Activated CD4-positive, alpha-beta T cell treated with anti-CD3 and anti-CD28 coated beads, Interleukin-2, amount 10 ng/mL, durations not matched to agents 7 days and 5 days (primary cell): ENCODE measurements around the gene PLA2G2E. TPM values are rescaled to one million over a fixed set of nuclear protein-coding genes. Genes with fewer than 3 reads are reported as not detected.

Experiments used
- CTCF ChIA-PET: fragments of 350-600 bp; sonication (Branson Sonifier 250); formaldehyde crosslinking; loops from one replicate; lab custom pipeline; 2021; ENCODE audit warnings: antibody characterized with exemption; lab: Charles Lee
- POLR2A ChIA-PET: fragments of 350-600 bp; sonication (Branson Sonifier 250); formaldehyde crosslinking; loops from one replicate; lab custom pipeline; 2021; ENCODE audit warnings: antibody characterized with exemption; lab: Charles Lee
- DNase-seq: peaks from one replicate; pipeline ENCODE4 v3.0.0-alpha.2; 2020
- H3K27ac Mint-ChIP-seq: one replicate; pipeline ENCODE4 v1.8.0; 2021; ENCODE audit warnings: mild to moderate bottlenecking, moderate library complexity, mixed read lengths
- H3K27me3 Mint-ChIP-seq: one replicate; pipeline ENCODE4 v1.8.0; 2021; ENCODE audit warnings: mixed read lengths
- H3K36me3 Mint-ChIP-seq: one replicate; pipeline ENCODE4 v1.8.0; 2021; ENCODE audit warnings: low read depth, mixed read lengths
- H3K4me1 Mint-ChIP-seq: one replicate; pipeline ENCODE4 v1.8.0; 2021; ENCODE audit warnings: mixed read lengths
- H3K4me3 Mint-ChIP-seq: one replicate; pipeline ENCODE4 v1.8.0; 2021; ENCODE audit warnings: mild to moderate bottlenecking, moderate library complexity, mixed read lengths
- H3K9me3 Mint-ChIP-seq: one replicate; pipeline ENCODE4 v1.8.0; 2021; ENCODE audit warnings: mixed read lengths
- total RNA-seq, 2 experiments: library from RNA; stranded (reverse); gene quantifications; one replicate each; pipeline ENCODE4 v1.2.3, GENCODE V29; 2021

The PLA2G2E gene
- total RNA-seq, 2 experiments from 2014 or later: not detected

- Mint-ChIP-seq H3K36me3 (no peaks in the 10 kb centered on the region), H3K27ac (no peak overlapping the region), H3K4me1 (no peaks in the 10 kb centered on the region), H3K4me3 (no peak overlapping the region), H3K9me3 (no peaks in the 10 kb centered on the region), H3K27me3 (peaks cover 22% of the 10 kb centered on the region)
- CTCF ChIA-PET: interaction anchor here (1.4 kb wide), 1 partner anchor 10 kb away, joined by 7 read pairs; the partner anchor contains the start of gene OTUD3
- no peak for DNase-seq
- POLR2A ChIA-PET: no interaction called here
Measured at GRCh38 chr1:19872190-19872589, 51.2 kb downstream of the PLA2G2E start.

Other genes with a start within 250 kb of the PLA2G2E start
- gene TMCO4, start 123.7 kb downstream of the PLA2G2E start, total RNA-seq: 10 to 100 TPM; 13.3 to 15.9 TPM
- gene RNF186, start 108.3 kb downstream of the PLA2G2E start, total RNA-seq: not detected
- 10 to 100 TPM; 10.2 to 11.2 TPM for gene OTUD3, start 41.2 kb downstream of the PLA2G2E start, total RNA-seq
- not detected for gene PLA2G2A, start 56.0 kb upstream of the PLA2G2E start, total RNA-seq
- not detected for gene PLA2G5, start 146.6 kb upstream of the PLA2G2E start, total RNA-seq
- not detected for gene PLA2G2D, start 195.9 kb upstream of the PLA2G2E start, total RNA-seq
- not detected for gene PLA2G2F, start 215.7 kb upstream of the PLA2G2E start, total RNA-seq